GM19238 (cell line): ENCODE results near the gene OXGR1.

Source experiments
- DNase-seq: peaks from one replicate; pipeline ENCODE4 v3.0.0; 2011; ENCODE audit warnings: low spot score; ENCODE audit not compliant: insufficient read length

OXGR1 gene

DNA sequence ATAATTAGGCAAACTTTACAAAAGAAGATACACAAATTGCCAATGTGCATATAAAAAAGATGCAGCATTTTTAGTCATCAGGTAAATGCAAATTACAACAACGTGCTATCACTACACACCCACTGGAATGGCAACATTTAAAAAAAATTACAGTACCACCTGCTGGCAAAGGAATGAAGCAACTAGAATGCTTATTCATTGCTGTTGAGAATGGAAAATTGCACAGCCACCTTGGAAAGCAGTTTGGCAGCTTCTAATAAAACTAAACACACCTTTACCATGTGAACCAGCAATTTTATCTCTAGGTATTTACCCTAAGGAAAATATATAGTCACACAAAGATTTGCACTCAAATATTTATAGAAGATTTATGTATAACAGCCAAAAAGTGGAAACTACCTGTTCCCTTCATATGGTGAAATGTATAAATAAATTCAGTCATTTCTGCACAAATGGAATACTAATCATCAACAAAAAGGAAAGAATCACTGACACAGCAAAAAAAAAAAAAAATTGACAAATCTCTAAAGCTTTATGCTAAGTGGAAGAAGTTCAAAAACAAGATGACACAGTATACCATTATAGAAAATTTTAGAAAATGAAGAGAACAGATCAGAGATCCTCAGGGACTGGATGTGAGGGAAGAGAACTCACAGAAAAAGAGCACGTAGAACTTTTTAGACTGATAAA lies 30.3 kb downstream of the OXGR1 start:
- DNase-seq = no peak

DNA sequence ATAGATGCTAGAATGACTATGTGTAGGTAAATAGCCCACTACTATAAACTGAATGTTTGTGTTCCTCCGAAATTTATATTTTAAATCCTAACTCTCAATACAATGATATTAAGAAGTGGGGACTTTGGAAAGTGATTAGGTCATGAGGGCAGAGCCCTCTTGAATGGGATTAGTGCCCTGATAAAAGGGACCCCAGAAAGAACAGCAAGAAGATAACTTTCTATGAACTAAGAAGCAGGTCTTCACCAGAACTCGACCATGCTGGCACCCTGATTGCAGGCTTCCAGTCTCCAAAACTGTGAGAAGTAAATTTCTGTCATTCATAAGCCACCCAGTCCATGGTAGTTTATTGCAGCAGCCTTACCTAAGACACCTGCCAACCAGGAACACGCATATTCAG lies 33.9 kb downstream of the OXGR1 start:
- no peak for DNase-seq

DNA sequence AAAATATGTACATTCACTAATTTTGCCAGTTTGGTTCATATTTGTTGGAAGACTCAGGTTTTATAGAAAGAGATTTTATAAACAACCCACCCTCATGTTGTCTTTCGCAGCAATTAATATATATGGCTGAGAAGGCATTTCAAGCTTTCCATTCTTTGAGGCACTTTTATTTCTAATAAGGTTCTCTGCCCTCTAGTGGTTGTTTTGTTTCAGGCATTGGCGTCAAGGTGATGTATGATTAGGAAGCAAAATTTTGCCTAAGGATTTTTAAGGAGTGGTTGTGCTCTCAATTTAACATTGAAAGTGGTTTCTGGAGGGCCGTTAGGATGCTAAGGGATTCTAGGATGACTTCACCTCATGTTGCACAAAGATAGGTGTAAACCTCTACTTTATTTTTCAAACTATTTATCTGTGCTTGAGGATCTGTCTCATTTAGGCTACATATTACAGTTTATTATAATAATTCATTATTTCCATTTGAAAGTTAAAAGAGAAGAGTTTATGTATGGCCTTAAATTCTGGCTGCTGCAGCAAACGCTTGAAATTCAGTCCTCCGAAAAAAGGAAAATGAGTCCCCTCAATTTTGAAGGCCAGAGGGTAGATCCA lies 35.9 kb downstream of the OXGR1 start:
- DNase-seq = no peak

GRCh38 chr13:96952595-96952994 lies 41.7 kb downstream of the OXGR1 start:
- DNase-seq = no peak

DNA sequence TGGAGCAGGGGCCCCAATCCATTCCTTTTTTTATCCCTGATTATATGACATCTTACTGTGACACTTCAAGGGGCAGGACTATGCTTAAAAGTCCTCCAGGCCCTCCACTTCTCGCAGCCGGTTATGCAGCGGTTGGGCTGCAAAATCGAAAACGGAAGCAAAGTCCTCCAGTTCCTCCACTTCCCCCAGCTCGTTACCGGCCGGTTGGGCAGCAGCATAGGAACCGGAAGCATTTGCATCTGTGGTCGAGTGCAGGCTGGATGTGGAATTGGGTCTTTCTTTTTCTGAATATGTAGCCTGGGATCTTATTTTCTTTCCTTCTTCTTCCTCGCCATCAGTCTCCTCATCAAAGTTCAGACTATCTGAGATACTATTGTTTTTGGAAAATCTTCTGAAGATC lies 46.1 kb downstream of the OXGR1 start:
- DNase-seq = no peak

DNA sequence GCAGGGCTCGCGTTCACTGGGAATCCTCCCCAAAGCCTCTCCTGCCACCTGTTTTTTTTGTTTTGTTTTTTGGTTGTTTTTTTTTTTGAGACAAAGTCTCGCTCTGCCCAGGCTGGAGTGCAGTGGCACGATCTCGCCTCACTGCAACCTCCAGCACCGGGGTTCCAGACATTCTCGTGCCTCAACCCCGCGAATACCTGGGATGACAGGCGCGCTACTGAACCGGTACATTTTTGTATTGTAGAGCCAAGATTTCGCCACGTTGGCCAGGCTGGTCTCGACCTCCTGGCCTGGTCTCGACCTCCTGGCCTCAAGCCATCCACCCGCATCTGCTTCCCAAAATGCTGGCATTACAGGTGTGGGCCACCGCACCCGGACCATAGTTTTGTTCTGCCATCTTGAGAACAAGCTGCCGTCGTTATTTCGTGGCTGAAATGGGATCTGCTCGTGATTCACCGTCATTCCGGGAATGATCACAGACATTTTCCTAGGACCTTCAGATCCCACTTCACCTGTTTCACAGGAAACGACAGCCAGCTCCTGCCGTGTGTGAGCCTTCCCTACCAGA lies 46.8 kb downstream of the OXGR1 start:
- DNase-seq = no peak

GRCh38 chr13:96946709-96947311 lies 47.5 kb downstream of the OXGR1 start:
- DNase-seq = no peak

GRCh38 chr13:96940961-96941360 lies 53.3 kb downstream of the OXGR1 start:
- DNase-seq = no peak

- no peak for DNase-seq
Observed at GRCh38 chr13:96935901-96936300, 58.4 kb downstream of the OXGR1 start.
